WTC11 (cell line): ENCODE results near the gene CRADD.

ENCODE experiments used
- ATF6 ChIP-seq: sonication (generic); formaldehyde crosslinking; IDR thresholded peaks from 2 replicates; pipeline ENCODE4 v1.8.1; 2023; ENCODE audit warnings: mild to moderate bottlenecking, missing genetic modification reagents
- NFE2L1 ChIP-seq: sonication (generic); formaldehyde crosslinking; IDR thresholded peaks from 2 replicates; pipeline ENCODE4 v1.8.1; 2023; ENCODE audit warnings: missing genetic modification reagents
- NFYB ChIP-seq: sonication (generic); formaldehyde crosslinking; conservative IDR thresholded peaks from 2 replicates; pipeline ENCODE4 v1.8.0; 2022; ENCODE audit warnings: low read depth, missing genetic modification reagents
- TEAD4 ChIP-seq: sonication (generic); formaldehyde crosslinking; IDR thresholded peaks from 2 replicates; pipeline ENCODE4 v1.8.0; 2022; ENCODE audit warnings: mild to moderate bottlenecking, missing genetic modification reagents
- TF ChIP-seq, protein P1 (sequence below): fragments of 200-600 bp; IDR thresholded peaks from 2 replicates; pipeline ENCODE4 v1.8.0; 2022; ENCODE audit warnings: antibody characterized with exemption

DNA sequence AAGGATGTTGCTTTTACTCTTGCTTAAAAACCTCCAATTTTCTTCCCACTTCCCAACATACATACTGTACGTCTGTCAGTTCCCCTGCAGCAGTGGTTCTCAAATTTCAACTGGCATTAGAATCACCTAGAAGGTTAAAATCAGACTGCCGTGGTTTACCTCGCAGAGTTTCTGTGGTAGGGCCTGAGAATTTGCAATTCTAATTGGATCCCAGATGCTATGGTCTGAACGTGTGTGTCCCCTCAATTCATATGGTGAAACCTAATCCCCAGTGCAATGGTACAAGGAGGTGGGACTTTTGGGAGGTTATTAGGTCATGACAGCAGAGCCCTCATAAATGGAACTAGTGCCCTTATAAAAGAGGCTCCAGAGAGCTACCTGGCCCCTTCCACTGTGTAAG, 226.9 kb downstream of the CRADD start:
- TF ChIP-seq NFYB (CRISPR knock-in tag) (no peak), NFE2L1 (CRISPR knock-in tag) (no peak), TEAD4 (CRISPR knock-in tag) (no peak), ATF6 (CRISPR knock-in tag) (no peak)
- TF ChIP-seq, protein P1, sequence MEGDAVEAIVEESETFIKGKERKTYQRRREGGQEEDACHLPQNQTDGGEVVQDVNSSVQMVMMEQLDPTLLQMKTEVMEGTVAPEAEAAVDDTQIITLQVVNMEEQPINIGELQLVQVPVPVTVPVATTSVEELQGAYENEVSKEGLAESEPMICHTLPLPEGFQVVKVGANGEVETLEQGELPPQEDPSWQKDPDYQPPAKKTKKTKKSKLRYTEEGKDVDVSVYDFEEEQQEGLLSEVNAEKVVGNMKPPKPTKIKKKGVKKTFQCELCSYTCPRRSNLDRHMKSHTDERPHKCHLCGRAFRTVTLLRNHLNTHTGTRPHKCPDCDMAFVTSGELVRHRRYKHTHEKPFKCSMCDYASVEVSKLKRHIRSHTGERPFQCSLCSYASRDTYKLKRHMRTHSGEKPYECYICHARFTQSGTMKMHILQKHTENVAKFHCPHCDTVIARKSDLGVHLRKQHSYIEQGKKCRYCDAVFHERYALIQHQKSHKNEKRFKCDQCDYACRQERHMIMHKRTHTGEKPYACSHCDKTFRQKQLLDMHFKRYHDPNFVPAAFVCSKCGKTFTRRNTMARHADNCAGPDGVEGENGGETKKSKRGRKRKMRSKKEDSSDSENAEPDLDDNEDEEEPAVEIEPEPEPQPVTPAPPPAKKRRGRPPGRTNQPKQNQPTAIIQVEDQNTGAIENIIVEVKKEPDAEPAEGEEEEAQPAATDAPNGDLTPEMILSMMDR: no peak
